Cardiac muscle cell (in vitro differentiated cells and primary cell): ENCODE results near the gene KCNMA1. TPM values are rescaled to one million over a fixed set of nuclear protein-coding genes. Genes with fewer than 3 reads are reported as not detected.

Experiments
- DNase-seq, 2 donors: peaks; one replicate each; pipeline versions ENCODE4 v3.0.0 to v3.0.0-alpha.2; 2010 to 2017; ENCODE audit warnings: low read depth in 1 of 2, low spot score in 1 of 2
- H3K27ac ChIP-seq: fragments of 200-600 bp; sonication (generic); 2 replicates; pipeline ENCODE4 v1.5.1; 2016
- H3K27me3 ChIP-seq: fragments of 200-600 bp; sonication (generic); 2 replicates; pipeline ENCODE4 v1.6.0; 2016; ENCODE audit warnings: control low read depth
- H3K36me3 ChIP-seq: fragments of 200-600 bp; sonication (generic); 2 replicates; pipeline ENCODE4 v1.5.1; 2016; ENCODE audit warnings: control low read depth
- H3K4me1 ChIP-seq: fragments of 200-600 bp; sonication (generic); 2 replicates; pipeline ENCODE4 v1.8.1; 2017; ENCODE audit warnings: low read depth, mild to moderate bottlenecking, mixed run types
- H3K4me3 ChIP-seq: fragments of 200-600 bp; sonication (generic); 2 replicates; pipeline ENCODE4 v1.5.1; 2016; ENCODE audit warnings: mild to moderate bottlenecking
- H3K9me3 ChIP-seq: fragments of 200-600 bp; sonication (generic); 2 replicates; pipeline ENCODE4 v1.5.1; 2017; ENCODE audit warnings: low read depth, mild to moderate bottlenecking, control low read depth
- CTCF ChIP-seq: IDR thresholded peaks from 2 replicates; pipeline ENCODE4 v1.5.1; 2012; ENCODE audit warnings: low read depth, mild to moderate bottlenecking, low read length
- polyA plus RNA-seq: library from polyadenylated mRNA; unstranded; fragments of >200 nt; fragmentation: Nextera tagmentation; extraction: Ambion mirVana; gene quantifications from 2 replicates; pipeline ENCODE4 v1.2.1, GENCODE V29; 2016
- total RNA-seq: library from RNA; depleted of rRNA; stranded (reverse); fragments of >200 nt; gene quantifications from 2 replicates; pipeline ENCODE4 v1.2.3, GENCODE V29; 2016

Gene KCNMA1
- total and polyA plus RNA-seq, 2 experiments from 2014 or later: 1.8 to 1.9 TPM

- H3K9me3 ChIP-seq: no peaks in the 10 kb centered on the region
- no peak overlapping the region for H3K4me3 ChIP-seq
- no peak for DNase-seq
- H3K27ac ChIP-seq: no peak overlapping the region
- no peaks in the 10 kb centered on the region for H3K36me3 ChIP-seq
- H3K27me3 ChIP-seq: no peaks in the 10 kb centered on the region
- TF ChIP-seq CTCF: no peak
- peaks cover 4% of the 10 kb centered on the region for H3K4me1 ChIP-seq
Measured at GRCh38 chr10:77406764-77407430, 230.7 kb downstream of the KCNMA1 start.

GRCh38 chr10:77405771-77406241 lies 231.8 kb downstream of the KCNMA1 start:
- Histone ChIP-seq H3K36me3 (no peaks in the 10 kb centered on the region), H3K4me3 (no peak overlapping the region), H3K4me1 (peaks cover 4% of the 10 kb centered on the region), H3K9me3 (no peaks in the 10 kb centered on the region), H3K27ac (no peak overlapping the region), H3K27me3 (no peaks in the 10 kb centered on the region)
- peak; percentile 26 to 62 for DNase-seq
- no peak for TF ChIP-seq CTCF

GRCh38 chr10:77404810-77405209 lies 232.8 kb downstream of the KCNMA1 start:
- no peaks in the 10 kb centered on the region for H3K4me1 ChIP-seq
- TF ChIP-seq CTCF: no peak
- no peak overlapping the region for H3K4me3 ChIP-seq
- no peaks in the 10 kb centered on the region for H3K36me3 ChIP-seq
- no peaks in the 10 kb centered on the region for H3K27me3 ChIP-seq
- no peaks in the 10 kb centered on the region for H3K9me3 ChIP-seq
- no peak overlapping the region for H3K27ac ChIP-seq
- DNase-seq: no peak

- H3K9me3 ChIP-seq: no peaks in the 10 kb centered on the region
- H3K36me3 ChIP-seq: no peaks in the 10 kb centered on the region
- H3K27me3 ChIP-seq: no peaks in the 10 kb centered on the region
- no peak overlapping the region for H3K27ac ChIP-seq
- no peaks in the 10 kb centered on the region for H3K4me1 ChIP-seq
- TF ChIP-seq CTCF: no peak
- H3K4me3 ChIP-seq: no peak overlapping the region
- DNase-seq: no peak
Measured at GRCh38 chr10:77403761-77404160, 233.8 kb downstream of the KCNMA1 start.

GRCh38 chr10:77401683-77402082 lies 235.9 kb downstream of the KCNMA1 start:
- Histone ChIP-seq H3K4me3 (no peak overlapping the region), H3K27ac (no peak overlapping the region), H3K4me1 (no peaks in the 10 kb centered on the region), H3K27me3 (no peaks in the 10 kb centered on the region), H3K36me3 (no peaks in the 10 kb centered on the region), H3K9me3 (no peaks in the 10 kb centered on the region)
- no peak for DNase-seq
- TF ChIP-seq CTCF: no peak

GRCh38 chr10:77400033-77400432 lies 237.6 kb downstream of the KCNMA1 start:
- no peak for TF ChIP-seq CTCF
- Histone ChIP-seq H3K36me3 (no peaks in the 10 kb centered on the region), H3K9me3 (no peaks in the 10 kb centered on the region), H3K27me3 (no peaks in the 10 kb centered on the region), H3K4me3 (no peak overlapping the region), H3K4me1 (no peaks in the 10 kb centered on the region), H3K27ac (no peak overlapping the region)
- no peak for DNase-seq
